ENCODE data around the gene ACTC1.
"Not testable (repeated sequence)": the region's sequence is repeated elsewhere in the genome, so short reads cannot be mapped to it uniquely, and the experiment has no call there.

Gene ACTC1

GRCh38 chr15:34821831-34822230 is 26.5 kb upstream of the ACTC1 start:
- no peak for TF ChIP-seq CTCF (IDR thresholded peaks at IDR 0.05; ENCODE audit: low read depth, low read length)
- DNase-seq: peak; percentile 55
- Histone ChIP-seq H3K36me3 (no peaks in the 10 kb centered on the region), H3K27ac (peak overlapping the region; percentile 75), H3K27me3 (ENCODE audit: insufficient read depth, low read depth, severe bottlenecking) (no peaks in the 10 kb centered on the region), H3K9me3 (ENCODE audit: severe bottlenecking) (no peaks in the 10 kb centered on the region), H3K4me3 (ENCODE audit: low read depth, low read length) (no peak overlapping the region)

GRCh38 chr15:34820110-34820509 is 24.8 kb upstream of the ACTC1 start:
- no peak for TF ChIP-seq CTCF (IDR thresholded peaks at IDR 0.05; ENCODE audit: low read depth, low read length)
- Histone ChIP-seq H3K27ac (no peak overlapping the region), H3K36me3 (no peaks in the 10 kb centered on the region), H3K27me3 (ENCODE audit: insufficient read depth, low read depth, severe bottlenecking) (no peaks in the 10 kb centered on the region), H3K4me3 (ENCODE audit: low read depth, low read length) (no peak overlapping the region), H3K9me3 (ENCODE audit: severe bottlenecking) (no peaks in the 10 kb centered on the region)
- DNase-seq: no peak

GRCh38 chr15:34818526-34818925 is 23.2 kb upstream of the ACTC1 start:
- no peak overlapping the region for H3K27ac ChIP-seq
- no peaks in the 10 kb centered on the region for H3K36me3 ChIP-seq
- TF ChIP-seq CTCF (IDR thresholded peaks at IDR 0.05; ENCODE audit: low read depth, low read length): no peak
- DNase-seq: no peak
- H3K9me3 ChIP-seq (ENCODE audit: severe bottlenecking): no peaks in the 10 kb centered on the region
- H3K27me3 ChIP-seq (ENCODE audit: insufficient read depth, low read depth, severe bottlenecking): no peaks in the 10 kb centered on the region
- H3K4me3 ChIP-seq (ENCODE audit: low read depth, low read length): no peak overlapping the region

GRCh38 chr15:34815836-34816235 is 20.5 kb upstream of the ACTC1 start:
- TF ChIP-seq CTCF (IDR thresholded peaks at IDR 0.05; ENCODE audit: low read depth, low read length): no peak
- Histone ChIP-seq H3K9me3 (ENCODE audit: severe bottlenecking) (no peaks in the 10 kb centered on the region), H3K4me3 (ENCODE audit: low read depth, low read length) (no peak overlapping the region), H3K36me3 (no peaks in the 10 kb centered on the region), H3K27me3 (ENCODE audit: insufficient read depth, low read depth, severe bottlenecking) (no peaks in the 10 kb centered on the region), H3K27ac (no peak overlapping the region)
- no peak for DNase-seq

GRCh38 chr15:34813446-34814190 is 18.3 kb upstream of the ACTC1 start:
- Histone ChIP-seq H3K4me3 (ENCODE audit: low read depth, low read length) (no peak overlapping the region), H3K36me3 (no peaks in the 10 kb centered on the region), H3K27me3 (ENCODE audit: insufficient read depth, low read depth, severe bottlenecking) (no peaks in the 10 kb centered on the region), H3K27ac (no peak overlapping the region), H3K9me3 (ENCODE audit: severe bottlenecking) (no peaks in the 10 kb centered on the region)
- DNase-seq: no peak
- no peak for TF ChIP-seq CTCF (IDR thresholded peaks at IDR 0.05; ENCODE audit: low read depth, low read length)

- not testable (repeated sequence) for H3K36me3 ChIP-seq; DNase-seq; H3K9me3 ChIP-seq (ENCODE audit: severe bottlenecking); H3K4me3 ChIP-seq (ENCODE audit: low read depth, low read length); H3K27me3 ChIP-seq (ENCODE audit: insufficient read depth, low read depth, severe bottlenecking); H3K27ac ChIP-seq
Measured at GRCh38 chr15:34812868-34813365, 17.6 kb upstream of the ACTC1 start.
